ES-I3 (cell line): ENCODE measurements around the gene CHST5.

Source experiments
- H3K36me3 ChIP-seq: 2 replicates; pipeline ENCODE4 v1.6.1; 2013; ENCODE audit warnings: mild to moderate bottlenecking, low read length, control low read depth, moderate library complexity; ENCODE audit not compliant: insufficient read depth
- H3K4me1 ChIP-seq: 2 replicates; pipeline ENCODE4 v1.6.1; 2013; ENCODE audit warnings: mild to moderate bottlenecking, control low read depth, low read length; ENCODE audit not compliant: insufficient read depth
- H3K9ac ChIP-seq: 2 replicates; pipeline ENCODE4 v1.6.1; 2013; ENCODE audit warnings: low read depth, mild to moderate bottlenecking, low read length, moderate library complexity
- H3K9me3 ChIP-seq: 2 replicates; pipeline ENCODE4 v1.6.1; 2013; ENCODE audit warnings: mild to moderate bottlenecking, low read length, moderate library complexity; ENCODE audit not compliant: control insufficient read depth, insufficient read depth

The CHST5 gene

GRCh38 chr16:75485230-75486013, 50.5 kb downstream of the CHST5 start:
- 0 out of 2 replicates have a peak, but pooled peaks cover 4% of the 10 kb centered on the region for H3K4me1 ChIP-seq
- H3K9ac ChIP-seq = no peak overlapping the region
- H3K9me3 ChIP-seq = no peaks in the 10 kb centered on the region
- no peaks in the 10 kb centered on the region; the same call in 1 of the 2 replicates for H3K36me3 ChIP-seq

- H3K9ac ChIP-seq = no peak overlapping the region
- H3K36me3 ChIP-seq = peaks cover 4% of the 10 kb centered on the region; the same call in 1 of the 2 replicates
- H3K4me1 ChIP-seq = 0 out of 2 replicates have a peak, but pooled peaks cover 4% of the 10 kb centered on the region
- no peaks in the 10 kb centered on the region for H3K9me3 ChIP-seq
Measured at GRCh38 chr16:75483222-75483621, 52.7 kb downstream of the CHST5 start.

GRCh38 chr16:75482434-75483205, 53.3 kb downstream of the CHST5 start:
- H3K36me3 ChIP-seq = peaks cover 4% of the 10 kb centered on the region; the same call in 1 of the 2 replicates
- no peaks in the 10 kb centered on the region for H3K9me3 ChIP-seq
- 0 out of 2 replicates have a peak, but pooled peaks cover 4% of the 10 kb centered on the region for H3K4me1 ChIP-seq
- no peak overlapping the region for H3K9ac ChIP-seq

GRCh38 chr16:75481475-75481874, 54.4 kb downstream of the CHST5 start:
- peaks cover 4% of the 10 kb centered on the region; the same call in 1 of the 2 replicates for H3K36me3 ChIP-seq
- no peaks in the 10 kb centered on the region for H3K9me3 ChIP-seq
- H3K9ac ChIP-seq = no peak overlapping the region
- H3K4me1 ChIP-seq = peaks cover 9% of the 10 kb centered on the region; the same call in 1 of the 2 replicates

- Histone ChIP-seq H3K4me1 (peaks cover 5% of the 10 kb centered on the region; the same call in 1 of the 2 replicates), H3K36me3 (peaks cover 4% of the 10 kb centered on the region; the same call in 1 of the 2 replicates)
Measured at GRCh38 chr16:75479421-75479990, 56.4 kb downstream of the CHST5 start.

More at GRCh38 chr16:75479421-75479990, 56.4 kb downstream of the CHST5 start:
- no peaks in the 10 kb centered on the region for H3K9me3 ChIP-seq
- H3K9ac ChIP-seq = no peak overlapping the region
